GM18519 (cell line): ENCODE measurements around the gene KRT26.

ENCODE experiments used
- ATAC-seq: cut with Tn5 transposase; IDR thresholded peaks from one replicate; pipeline ENCODE4 v1.9.1; 2021; ENCODE audit warnings: mild to moderate bottlenecking, moderate library complexity; ENCODE audit not compliant: unreplicated experiment, low FRiP score

KRT26 gene

DNA sequence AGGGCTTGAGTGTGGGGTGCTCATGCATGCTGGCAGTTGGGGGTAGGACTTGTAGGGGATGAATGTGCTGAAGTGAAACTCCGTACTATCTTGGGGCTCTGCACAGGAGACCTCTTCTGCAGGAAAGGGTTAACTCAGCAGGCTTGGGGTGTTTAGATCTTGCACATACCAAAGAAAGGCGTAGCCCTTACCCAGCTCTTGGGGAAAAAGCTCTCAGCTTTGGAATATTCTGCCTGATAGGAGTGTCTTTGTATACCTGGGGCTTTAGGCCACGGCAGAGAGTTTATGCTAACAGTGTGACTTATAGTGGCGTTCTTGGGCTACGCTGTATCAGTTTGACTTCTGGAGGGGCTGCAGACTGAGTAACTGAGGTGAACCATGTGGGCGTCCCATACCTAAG, 38.0 kb downstream of the KRT26 start:
- ATAC-seq = no peak

DNA sequence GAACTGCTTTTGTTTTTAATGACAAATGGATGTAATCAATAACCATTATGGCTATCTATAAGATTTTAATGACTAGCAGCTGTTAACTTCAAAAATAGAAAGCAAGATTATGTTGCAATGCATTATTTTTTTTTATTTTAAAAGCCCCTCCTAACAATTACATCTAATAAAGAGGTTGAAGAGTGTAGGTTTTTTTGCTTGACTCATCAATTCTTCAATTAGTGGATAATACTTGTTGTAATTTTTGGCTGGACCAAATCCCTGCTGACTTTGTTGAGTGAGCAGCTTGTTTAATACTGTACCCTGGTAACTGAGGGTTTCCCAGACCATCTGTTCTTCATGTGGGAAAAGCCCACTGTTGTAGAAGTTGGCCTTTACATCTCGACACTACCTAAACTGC, 41.0 kb downstream of the KRT26 start:
- no peak for ATAC-seq

DNA sequence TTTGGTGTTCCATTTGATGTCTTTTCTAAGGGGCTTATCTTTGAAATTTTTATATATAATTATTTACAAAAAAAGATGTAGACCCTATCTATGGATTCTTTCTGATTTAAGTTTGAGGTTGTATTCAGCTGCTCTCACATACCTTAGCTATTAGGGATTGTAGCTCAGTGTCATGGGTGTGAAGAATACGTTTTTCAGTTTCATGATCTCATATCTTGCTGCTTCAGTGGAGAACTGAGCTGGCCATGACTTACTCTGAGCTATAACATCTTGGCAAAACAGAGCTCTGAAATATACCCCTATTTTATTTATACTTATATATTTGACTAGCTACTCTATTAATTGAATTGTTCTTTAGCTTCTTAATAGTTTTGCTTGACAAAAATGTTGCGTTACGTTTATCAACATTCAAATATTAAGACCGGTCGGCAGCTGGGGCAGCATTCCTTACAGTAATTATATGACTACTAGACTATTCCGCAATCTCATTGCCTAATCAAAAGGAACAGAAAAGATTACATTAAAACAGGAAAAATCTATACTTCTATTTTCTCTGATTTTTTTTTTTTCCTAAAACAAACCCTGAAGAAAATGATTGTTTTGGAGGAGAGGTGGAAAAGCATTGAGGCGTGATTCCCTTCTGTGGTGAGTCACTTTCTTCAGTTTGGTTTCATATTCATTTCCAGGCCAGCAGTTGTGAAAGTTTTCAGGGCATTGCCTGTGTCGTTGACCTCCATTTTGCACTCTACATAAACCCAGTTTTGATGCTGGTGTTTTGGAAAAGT, 44.4 kb downstream of the KRT26 start:
- no peak for ATAC-seq

DNA sequence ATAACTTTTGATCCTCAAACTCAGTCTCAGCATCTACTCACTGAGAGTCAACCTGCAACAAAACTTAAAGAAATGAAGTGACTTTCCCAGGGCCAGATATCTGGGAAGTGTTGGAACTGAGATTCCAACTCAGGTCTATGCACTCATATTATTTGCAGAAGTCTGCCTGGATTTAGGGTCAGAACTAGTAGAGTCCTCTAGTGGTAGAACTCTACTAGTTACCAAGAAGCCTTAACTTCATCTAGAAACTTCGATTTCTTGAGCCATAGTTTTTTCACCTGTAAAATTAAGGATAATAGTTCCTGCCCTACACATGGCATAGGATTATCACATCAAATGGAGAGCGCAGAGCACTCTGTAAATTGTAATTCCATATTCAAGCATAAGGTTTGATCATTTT, 45.1 kb downstream of the KRT26 start:
- ATAC-seq = no peak

DNA sequence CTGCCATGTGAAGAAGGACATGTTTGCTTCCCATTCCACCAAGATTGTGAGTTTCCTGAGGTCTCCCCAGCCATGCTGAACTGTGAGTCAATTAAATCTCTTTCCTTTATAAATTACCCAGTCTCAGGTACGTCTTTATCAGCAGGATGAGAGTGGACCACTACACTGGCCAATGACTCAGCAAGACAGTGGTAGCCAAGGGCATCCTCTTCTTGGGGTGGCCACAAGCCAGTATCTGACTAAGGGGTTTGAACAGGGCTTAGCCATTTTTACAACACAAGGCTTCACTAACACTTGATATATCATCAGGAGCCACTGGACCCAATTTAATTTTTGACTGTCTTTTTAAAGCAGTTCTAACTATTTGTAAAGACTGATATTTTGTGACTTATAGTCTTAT, 47.3 kb downstream of the KRT26 start:
- no peak for ATAC-seq

DNA sequence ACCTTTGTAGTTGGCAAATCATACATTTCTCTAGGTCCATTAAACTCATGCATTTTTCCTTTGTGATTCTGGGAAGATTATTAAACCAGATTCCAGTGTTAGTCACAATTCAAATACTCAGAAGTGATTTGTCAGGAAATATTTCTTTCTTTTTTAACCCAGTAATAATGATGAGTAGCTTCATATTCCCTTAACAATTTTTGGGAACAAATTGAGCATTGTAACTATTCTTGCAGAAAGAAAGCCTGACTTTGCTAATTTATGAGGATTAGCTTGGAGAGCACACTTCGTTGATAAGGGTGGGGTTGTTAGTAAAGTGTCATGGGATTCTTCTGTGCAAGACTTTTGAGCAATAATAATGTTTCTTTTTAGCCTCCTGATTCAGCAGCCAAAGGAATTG, 49.8 kb downstream of the KRT26 start:
- no peak for ATAC-seq

DNA sequence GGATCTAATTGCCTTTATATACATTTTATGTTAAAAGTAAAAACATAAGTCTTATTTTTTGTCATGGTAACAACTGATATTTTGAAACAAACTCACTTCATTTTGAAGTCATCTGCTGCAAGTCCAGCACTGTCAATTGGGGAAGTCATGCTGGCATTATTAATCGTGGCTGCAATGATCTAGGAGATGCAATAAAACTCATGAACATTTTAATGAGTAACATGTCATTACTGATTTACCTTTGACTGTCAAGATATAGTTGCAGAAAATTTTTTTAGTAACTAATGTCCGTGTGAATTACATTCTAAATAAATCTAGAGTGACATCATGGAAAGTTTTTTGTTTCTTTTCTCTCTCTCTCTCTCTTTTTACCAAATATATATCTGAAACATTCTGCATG, 51.1 kb downstream of the KRT26 start:
- ATAC-seq = no peak

DNA sequence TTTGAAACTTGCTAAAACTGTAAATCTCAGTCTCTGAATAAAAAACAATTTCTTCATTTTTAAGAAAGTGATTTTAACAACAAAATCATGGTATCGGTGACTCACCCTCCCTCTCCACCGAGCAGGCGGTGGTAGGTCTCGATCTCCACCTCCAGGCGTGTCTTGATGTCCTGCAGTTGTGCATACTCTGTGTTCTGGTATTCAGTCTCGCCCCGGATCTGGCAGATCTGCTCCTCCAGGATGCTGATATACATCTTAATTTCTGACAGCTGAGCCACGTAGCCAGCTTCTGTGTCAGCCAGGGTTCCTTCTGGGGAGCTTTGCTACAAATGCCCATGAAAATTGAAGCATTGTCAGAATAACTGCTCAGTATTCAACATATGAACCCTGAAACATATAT, 53.1 kb downstream of the KRT26 start:
- no peak for ATAC-seq

DNA sequence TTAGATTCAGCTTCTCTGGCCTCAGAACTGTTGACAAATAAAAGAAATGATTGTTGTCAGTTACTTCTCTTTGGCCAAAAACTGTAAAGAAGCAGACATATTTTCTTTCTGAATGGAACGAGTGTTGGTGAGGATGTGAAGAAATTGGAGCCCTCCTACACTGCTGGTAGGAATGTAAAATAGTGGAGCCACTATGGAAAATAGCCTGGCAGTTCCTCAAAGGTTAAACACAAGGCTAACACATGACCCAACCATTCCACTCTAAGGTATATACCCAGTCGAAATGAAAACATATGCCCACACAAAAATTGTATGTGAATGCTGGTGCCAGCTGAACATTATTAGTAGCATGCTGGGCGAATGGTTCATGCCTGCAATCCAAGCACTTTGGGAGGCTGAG, 54.2 kb downstream of the KRT26 start:
- no peak for ATAC-seq
